IMR-90 (cell line): ENCODE measurements around the gene SFXN2. TPM values are rescaled to one million over a fixed set of nuclear protein-coding genes. Genes with fewer than 3 reads are reported as not detected.

Experiments
- CEBPB ChIP-seq: IDR thresholded peaks from 2 replicates; pipeline ENCODE4 v1.6.1; 2012; ENCODE audit warnings: low read depth, low read length, improper control_type of control experiment
- CHD1 ChIP-seq: IDR thresholded peaks from 2 replicates; pipeline ENCODE4 v1.6.1; 2012; ENCODE audit warnings: low read depth, low read length, improper control_type of control experiment
- MXI1 ChIP-seq: IDR thresholded peaks from 2 replicates; pipeline ENCODE4 v1.6.1; 2012; ENCODE audit warnings: low read depth, mild to moderate bottlenecking, low read length, moderate library complexity, borderline replicate concordance
- NFE2L2 ChIP-seq: fragments of 150-350 bp; IDR thresholded peaks from 2 replicates; pipeline ENCODE4 v1.6.1; 2016; ENCODE audit warnings: low read depth, mild to moderate bottlenecking, low read length
- polyA plus RNA-seq, 3 experiments: library from polyadenylated mRNA; depleted of rRNA; stranded (reverse); fragments of >200 nt; gene quantifications; 2 replicates each; pipeline ENCODE4 v1.2.3, GENCODE V29; 2012; ENCODE audit warnings: low replicate concordance in 1 of 3
- total RNA-seq: library from RNA; depleted of rRNA; stranded (reverse); fragments of >200 nt; gene quantifications from 2 replicates; pipeline ENCODE4 v1.2.3, GENCODE V29; 2012
- TF ChIP-seq, protein P1 (sequence below): fragments of 150-350 bp; IDR thresholded peaks from 2 replicates; pipeline ENCODE4 v1.6.1; 2017; ENCODE audit warnings: mild to moderate bottlenecking, antibody characterized with exemption, low read length, low read depth

SFXN2 gene
- total and polyA plus RNA-seq, 2 of the 4 experiments (the other 2 are of a cell fraction): 6.9 to 11.7 TPM

GRCh38 chr10:102776779-102777456, 62.5 kb downstream of the SFXN2 start (continued):
- TF ChIP-seq CHD1: no peak
- peak; percentile 31; the same call in 1 of the 2 replicates for TF ChIP-seq NFE2L2
- TF ChIP-seq, protein P1, sequence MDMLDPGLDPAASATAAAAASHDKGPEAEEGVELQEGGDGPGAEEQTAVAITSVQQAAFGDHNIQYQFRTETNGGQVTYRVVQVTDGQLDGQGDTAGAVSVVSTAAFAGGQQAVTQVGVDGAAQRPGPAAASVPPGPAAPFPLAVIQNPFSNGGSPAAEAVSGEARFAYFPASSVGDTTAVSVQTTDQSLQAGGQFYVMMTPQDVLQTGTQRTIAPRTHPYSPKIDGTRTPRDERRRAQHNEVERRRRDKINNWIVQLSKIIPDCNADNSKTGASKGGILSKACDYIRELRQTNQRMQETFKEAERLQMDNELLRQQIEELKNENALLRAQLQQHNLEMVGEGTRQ: no peak
- peak; percentile 53 for TF ChIP-seq MXI1
- peak; percentile 41 for TF ChIP-seq CEBPB
